Activated naive CD4-positive, alpha-beta T cell treated with anti-CD3 and anti-CD28 coated beads for 36 hours (primary cell): ENCODE data around the gene HIBADH. TPM values are rescaled to one million over a fixed set of nuclear protein-coding genes. Genes with fewer than 3 reads are reported as not detected.
"Not testable (repeated sequence)": the region's sequence is repeated elsewhere in the genome, so short reads cannot be mapped to it uniquely, and the experiment has no call there.

Source experiments
- CTCF ChIA-PET: fragments of 350-600 bp; sonication (Branson Sonifier 250); formaldehyde crosslinking; loops from one replicate; lab custom pipeline; 2021; ENCODE audit warnings: antibody characterized with exemption; lab: Charles Lee
- DNase-seq: peaks from one replicate; pipeline ENCODE4 v3.0.0-alpha.2; 2020
- H3K27ac Mint-ChIP-seq: one replicate; pipeline ENCODE4 v1.8.0; 2021; ENCODE audit warnings: mild to moderate bottlenecking, mixed read lengths
- H3K27me3 Mint-ChIP-seq: one replicate; pipeline ENCODE4 v1.8.0; 2021; ENCODE audit warnings: low read depth, mixed read lengths
- H3K36me3 Mint-ChIP-seq: one replicate; pipeline ENCODE4 v1.8.0; 2021; ENCODE audit warnings: low read depth, mixed read lengths
- H3K4me1 Mint-ChIP-seq: one replicate; pipeline ENCODE4 v1.8.0; 2021; ENCODE audit warnings: low read depth, mixed read lengths
- H3K4me3 Mint-ChIP-seq: one replicate; pipeline ENCODE4 v1.8.0; 2021; ENCODE audit warnings: mild to moderate bottlenecking, moderate library complexity, mixed read lengths
- H3K9me3 Mint-ChIP-seq: one replicate; pipeline ENCODE4 v1.8.0; 2021; ENCODE audit warnings: mixed read lengths
- intact Hi-C: fragments of 100-400 bp; cut with micrococcal nuclease; formaldehyde crosslinking; loops from one replicate; pipeline ENCODE4 v1.15.1; 2023
- total RNA-seq, 2 experiments: library from RNA; stranded (reverse); gene quantifications; one replicate each; pipeline ENCODE4 v1.2.3, GENCODE V29; 2021

HIBADH gene
- total RNA-seq, 2 experiments from 2014 or later = 20.8 to 22.5 TPM

DNA sequence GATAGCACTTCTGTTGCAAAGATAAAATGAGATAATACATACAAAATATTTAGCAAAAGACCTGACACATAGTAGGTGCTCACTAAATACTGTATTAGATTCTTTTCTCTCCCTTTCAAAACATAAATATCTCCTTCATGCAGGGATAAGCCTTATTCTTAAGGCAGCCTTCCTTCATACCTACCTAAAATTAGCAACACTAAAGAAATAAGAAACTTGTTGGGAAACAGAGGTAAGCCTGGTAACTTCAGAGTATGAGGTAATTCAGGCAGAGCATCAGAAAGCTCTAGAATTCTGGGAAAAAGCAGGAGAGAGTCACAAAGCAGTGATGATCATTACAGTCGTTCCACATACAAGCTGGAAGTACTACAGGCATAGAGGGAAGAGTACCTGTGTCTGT is 15.2 kb downstream of the HIBADH start:
- no peaks in the 10 kb centered on the region for H3K27me3 Mint-ChIP-seq
- no peak overlapping the region for H3K27ac Mint-ChIP-seq
- intact Hi-C loops = no loop called here

GRCh38 chr7:27647046-27647445 is 15.6 kb downstream of the HIBADH start:
- Mint-ChIP-seq H3K4me1 (peaks cover 6% of the 10 kb centered on the region), H3K9me3 (no peaks in the 10 kb centered on the region), H3K36me3 (peaks cover 17% of the 10 kb centered on the region), H3K4me3 (no peak overlapping the region), H3K27me3 (no peaks in the 10 kb centered on the region), H3K27ac (no peak overlapping the region)
- intact Hi-C loops = no loop called here
- no peak for DNase-seq
- CTCF ChIA-PET = no interaction called here

More for the DNA sequence above, 15.2 kb downstream of the HIBADH start:
- H3K4me3 Mint-ChIP-seq = no peak overlapping the region
- no peaks in the 10 kb centered on the region for H3K9me3 Mint-ChIP-seq
- H3K4me1 Mint-ChIP-seq = peaks cover 6% of the 10 kb centered on the region
- DNase-seq = no peak
- peaks cover 20% of the 10 kb centered on the region for H3K36me3 Mint-ChIP-seq
- CTCF ChIA-PET = no interaction called here

GRCh38 chr7:27642271-27642670 is 20.4 kb downstream of the HIBADH start:
- peaks cover 13% of the 10 kb centered on the region for H3K4me1 Mint-ChIP-seq
- H3K4me3 Mint-ChIP-seq = no peak overlapping the region
- no peak overlapping the region for H3K27ac Mint-ChIP-seq
- no peak for DNase-seq
- no peaks in the 10 kb centered on the region for H3K27me3 Mint-ChIP-seq
- CTCF ChIA-PET = interaction anchor here (0.9 kb wide), 1 partner anchor 15 kb away, joined by 3 read pairs; no protein-coding TSS in a partner anchor
- peaks cover 4% of the 10 kb centered on the region for H3K9me3 Mint-ChIP-seq
- peaks cover 15% of the 10 kb centered on the region for H3K36me3 Mint-ChIP-seq
- intact Hi-C loops = no loop called here

GRCh38 chr7:27641581-27642230 is 21.0 kb downstream of the HIBADH start:
- intact Hi-C loops = no loop called here
- no peaks in the 10 kb centered on the region for H3K27me3 Mint-ChIP-seq
- H3K9me3 Mint-ChIP-seq = peaks cover 4% of the 10 kb centered on the region
- no peak overlapping the region for H3K4me3 Mint-ChIP-seq
- no peak for DNase-seq
- H3K4me1 Mint-ChIP-seq = peaks cover 16% of the 10 kb centered on the region
- CTCF ChIA-PET = interaction anchor here (0.6 kb wide), 1 partner anchor 21 kb away, joined by 3 read pairs; the partner anchor contains the start of gene HIBADH
- peaks cover 15% of the 10 kb centered on the region for H3K36me3 Mint-ChIP-seq
- H3K27ac Mint-ChIP-seq = no peak overlapping the region

GRCh38 chr7:27640884-27641574 is 21.7 kb downstream of the HIBADH start:
- DNase-seq = no peak
- Mint-ChIP-seq H3K36me3 (peaks cover 15% of the 10 kb centered on the region), H3K9me3 (peaks cover 4% of the 10 kb centered on the region), H3K4me1 (peaks cover 23% of the 10 kb centered on the region), H3K27me3 (no peaks in the 10 kb centered on the region), H3K4me3 (no peak overlapping the region), H3K27ac (no peak overlapping the region)
- CTCF ChIA-PET = interaction anchor here (0.6 kb wide), 2 partner anchors 22 to 460 kb away, joined by 3 read pairs; partner anchors contain the start of gene HIBADH
- intact Hi-C loops = no loop called here

DNA sequence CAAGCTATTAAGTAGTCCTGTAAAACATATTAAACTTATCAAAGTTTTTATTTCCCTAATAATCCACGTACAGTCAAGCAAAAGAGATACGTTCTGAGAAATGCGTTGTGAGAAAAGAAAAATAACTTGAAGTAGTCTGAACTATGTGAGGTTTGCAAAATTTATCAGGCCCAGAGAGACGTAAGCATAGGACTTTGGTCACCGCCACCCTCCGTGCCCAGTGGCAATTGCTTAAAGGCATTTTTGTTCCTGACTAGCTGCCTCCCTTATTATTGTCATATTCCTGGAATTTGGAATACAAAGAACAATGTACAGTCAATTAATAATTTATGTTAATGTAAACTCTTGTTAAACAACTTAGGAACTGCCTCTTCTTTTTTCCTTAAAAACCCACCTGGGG is 22.8 kb downstream of the HIBADH start:
- peaks cover 15% of the 10 kb centered on the region for H3K36me3 Mint-ChIP-seq
- H3K4me3 Mint-ChIP-seq = no peak overlapping the region
- peaks cover 24% of the 10 kb centered on the region for H3K4me1 Mint-ChIP-seq
- H3K27me3 Mint-ChIP-seq = no peaks in the 10 kb centered on the region
- CTCF ChIA-PET = no interaction called here
- DNase-seq = no peak
- H3K9me3 Mint-ChIP-seq = peaks cover 4% of the 10 kb centered on the region
- H3K27ac Mint-ChIP-seq = no peak overlapping the region
- intact Hi-C loops = no loop called here

GRCh38 chr7:27639048-27639447 is 23.6 kb downstream of the HIBADH start:
- CTCF ChIA-PET, H3K9me3 Mint-ChIP-seq, intact Hi-C loops, DNase-seq, H3K27me3 Mint-ChIP-seq, H3K27ac Mint-ChIP-seq, H3K4me3 Mint-ChIP-seq: not testable (repeated sequence)
- Mint-ChIP-seq H3K4me1 (peaks cover 24% of the 10 kb centered on the region), H3K36me3 (peaks cover 15% of the 10 kb centered on the region)

- peaks cover 15% of the 10 kb centered on the region for H3K36me3 Mint-ChIP-seq
- CTCF ChIA-PET = no interaction called here
- H3K4me1 Mint-ChIP-seq = peaks cover 24% of the 10 kb centered on the region
- H3K4me3 Mint-ChIP-seq = no peak overlapping the region
- H3K27ac Mint-ChIP-seq = no peak overlapping the region
- peaks cover 4% of the 10 kb centered on the region for H3K9me3 Mint-ChIP-seq
- no peaks in the 10 kb centered on the region for H3K27me3 Mint-ChIP-seq
- DNase-seq = no peak
- intact Hi-C loops = no loop called here
These were observed 26.2 kb downstream of the HIBADH start for GRCh38 chr7:27636326-27637006.

DNA sequence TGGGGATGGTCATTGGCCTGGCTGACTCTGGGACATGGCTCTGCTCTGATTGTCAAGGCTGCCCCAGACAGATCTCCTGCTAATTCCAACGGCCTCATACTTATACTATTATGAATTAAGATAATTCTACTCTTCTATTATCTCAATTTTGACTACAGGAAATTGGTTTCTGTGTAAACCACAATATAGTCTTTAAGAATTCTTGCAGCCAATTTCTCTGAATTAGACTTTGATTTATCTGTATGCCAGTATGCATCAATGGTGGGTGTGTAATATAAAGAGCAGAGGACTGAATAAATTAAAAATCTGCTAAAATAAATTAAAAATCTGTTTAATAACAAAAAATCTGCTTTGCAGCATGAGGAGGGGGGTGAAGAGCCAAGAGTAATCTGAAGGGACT is 27.0 kb downstream of the HIBADH start:
- H3K4me1 Mint-ChIP-seq = peaks cover 24% of the 10 kb centered on the region
- H3K4me3 Mint-ChIP-seq = no peak overlapping the region
- H3K9me3 Mint-ChIP-seq = peaks cover 4% of the 10 kb centered on the region
- DNase-seq = no peak
- intact Hi-C loops = no loop called here
- H3K27ac Mint-ChIP-seq = no peak overlapping the region
- H3K36me3 Mint-ChIP-seq = peaks cover 18% of the 10 kb centered on the region
- CTCF ChIA-PET = no interaction called here
- H3K27me3 Mint-ChIP-seq = no peaks in the 10 kb centered on the region

DNA sequence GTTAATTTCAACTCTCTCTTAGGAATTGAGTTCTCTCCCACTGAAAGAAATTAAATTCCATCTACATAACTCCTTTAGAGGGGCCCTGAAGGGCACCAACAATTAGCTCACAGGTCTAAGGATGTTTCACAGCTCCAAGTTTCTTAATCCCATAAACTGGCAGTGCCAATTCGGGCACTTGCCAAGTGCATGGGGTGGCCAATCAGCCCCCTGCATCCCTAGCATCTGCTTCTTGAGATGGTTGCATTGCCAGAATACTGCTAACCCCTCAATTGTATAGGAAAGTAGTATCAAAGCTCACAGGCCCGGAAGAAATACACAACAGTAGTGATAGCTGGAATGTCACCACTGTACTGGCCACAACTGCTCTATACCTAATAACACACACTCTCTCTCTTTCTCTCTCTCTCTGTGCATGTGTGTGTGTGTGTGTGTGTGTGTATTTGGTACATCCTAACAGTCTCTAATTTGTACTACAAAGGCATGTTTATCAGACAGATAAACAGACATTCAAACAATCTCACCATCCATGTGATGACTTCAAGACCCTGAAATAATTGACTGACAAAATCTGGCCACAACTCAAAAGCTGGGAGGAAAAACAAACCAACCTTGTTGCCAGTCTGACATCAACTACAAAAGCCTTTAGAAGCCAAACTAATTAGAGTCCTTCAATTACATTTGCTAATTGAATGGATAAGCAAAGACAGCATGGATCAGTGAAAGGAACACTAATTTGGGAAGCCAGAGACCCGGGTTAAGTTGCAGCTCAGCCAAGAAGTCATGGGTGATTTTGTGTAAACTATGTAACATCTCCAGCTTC is 27.8 kb downstream of the HIBADH start:
- intact Hi-C loops = no loop called here
- CTCF ChIA-PET = interaction anchor here (1.2 kb wide), 1 partner anchor 29 kb away, joined by 3 read pairs; no protein-coding TSS in a partner anchor
- peaks cover 24% of the 10 kb centered on the region for H3K4me1 Mint-ChIP-seq
- no peak for DNase-seq
- no peaks in the 10 kb centered on the region for H3K27me3 Mint-ChIP-seq
- no peak overlapping the region for H3K27ac Mint-ChIP-seq
- peaks cover 4% of the 10 kb centered on the region for H3K9me3 Mint-ChIP-seq
- no peak overlapping the region for H3K4me3 Mint-ChIP-seq
- H3K36me3 Mint-ChIP-seq = peaks cover 13% of the 10 kb centered on the region

DNA sequence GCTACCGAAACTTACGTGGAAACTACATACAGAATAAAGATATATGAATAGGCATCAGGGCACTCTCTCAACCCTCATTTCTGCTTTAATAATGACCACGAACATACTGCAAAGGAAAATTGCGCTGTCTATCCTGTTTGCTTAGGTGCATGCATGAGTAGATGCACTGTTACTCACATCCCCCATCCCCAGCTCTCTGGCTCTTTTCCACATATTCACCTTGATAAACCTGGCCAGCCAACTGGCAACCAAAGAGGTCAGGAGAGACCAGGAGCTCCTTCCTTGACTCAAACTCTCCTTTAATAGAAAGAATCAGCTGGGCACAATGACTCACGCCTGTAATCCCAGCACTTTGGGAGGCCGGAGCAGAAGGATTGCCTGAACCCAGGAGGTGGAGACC is 29.6 kb downstream of the HIBADH start:
- peaks cover 5% of the 10 kb centered on the region for H3K36me3 Mint-ChIP-seq
- H3K27me3 Mint-ChIP-seq = no peaks in the 10 kb centered on the region
- H3K4me1 Mint-ChIP-seq = peaks cover 19% of the 10 kb centered on the region
- H3K27ac Mint-ChIP-seq = no peak overlapping the region
- no peaks in the 10 kb centered on the region for H3K9me3 Mint-ChIP-seq
- CTCF ChIA-PET = interaction anchor here (0.7 kb wide), 1 partner anchor 392 kb away, joined by 4 read pairs; no protein-coding TSS in a partner anchor
- no peak overlapping the region for H3K4me3 Mint-ChIP-seq
- no peak for DNase-seq
- intact Hi-C loops = no loop called here

GRCh38 chr7:27631391-27631790 is 31.3 kb downstream of the HIBADH start:
- no peak overlapping the region for H3K27ac Mint-ChIP-seq
- intact Hi-C loops = no loop called here
- no peak for DNase-seq
- no peak overlapping the region for H3K4me3 Mint-ChIP-seq
- H3K4me1 Mint-ChIP-seq = peaks cover 9% of the 10 kb centered on the region
- H3K36me3 Mint-ChIP-seq = peaks cover 9% of the 10 kb centered on the region
- CTCF ChIA-PET = interaction anchor here (0.9 kb wide), 1 partner anchor 24 kb away, joined by 3 read pairs; no protein-coding TSS in a partner anchor
- H3K27me3 Mint-ChIP-seq = no peaks in the 10 kb centered on the region
- no peaks in the 10 kb centered on the region for H3K9me3 Mint-ChIP-seq
